Adrenal gland (tissue), 12 donors: ENCODE data around the gene CFAP97D2. TPM values are rescaled to one million over a fixed set of nuclear protein-coding genes. Genes with fewer than 3 reads are reported as not detected.

ENCODE experiments used
- DNase-seq, 7 donors: peaks; one replicate each; pipeline ENCODE4 v3.0.0-alpha.2; 2019 to 2020
- H3K27ac ChIP-seq, 5 donors: fragments of 200-600 bp; sonication (generic) in 4 of 5; 1 replicate in 3 of 5; 2 replicates in 2 of 5; pipeline versions ENCODE4 v1.5.1 to v1.8.0; 2016 to 2020; ENCODE audit warnings: mild to moderate bottlenecking in 1 of 5
- H3K27me3 ChIP-seq: fragments of 200-600 bp; 2 replicates; pipeline ENCODE4 v1.8.0; 2021
- H3K36me3 ChIP-seq, 2 donors: fragments of 200-600 bp; replicated peaks in 1 of 2; 1 replicate in 1 of 2; 2 replicates in 1 of 2; pipeline versions ENCODE4 v1.5.1 to v1.8.0; 2018 to 2022
- H3K4me1 ChIP-seq, 2 donors: fragments of 200-600 bp; replicated peaks in 1 of 2; 1 replicate in 1 of 2; 2 replicates in 1 of 2; pipeline versions ENCODE4 v1.5.1 to v1.8.0; 2018 to 2021
- H3K4me3 ChIP-seq, 4 donors: fragments of 200-600 bp; sonication (generic) in 3 of 4; one replicate each; pipeline ENCODE4 v1.5.1; 2016 to 2018
- H3K9me3 ChIP-seq, 3 donors: fragments of 200-600 bp; sonication (generic) in 1 of 3; replicated peaks in 1 of 3; 1 replicate in 2 of 3; 2 replicates in 1 of 3; pipeline versions ENCODE4 v1.5.1 to v1.8.0; 2016 to 2021
- POLR2A ChIP-seq, 2 donors: fragments of 450-650 bp; IDR thresholded peaks; one replicate each; pipeline ENCODE4 v1.6.1; 2017; ENCODE audit warnings: antibody characterized with exemption in 2 of 2, mild to moderate bottlenecking in 2 of 2, moderate library complexity in 1 of 2
- WGBS, 4 donors: extraction: QIAGEN DNeasy Blood & Tissue Kit in 2 of 4; methylation state at CpG; one replicate each; pipeline versions ENCODE4 v1.1.5 to v1.1.7; 2013 to 2017; 5-methylcytosine and 5-hydroxymethylcytosine counted together
- intact Hi-C, 2 donors: fragments of 100-400 bp; cut with DNase I; formaldehyde crosslinking; loops; one replicate each; pipeline versions ENCODE4 v1.14.1 to v1.15.0; 2022 to 2023
- polyA plus RNA-seq, 3 donors: library from polyadenylated mRNA; stranded (reverse); fragments of 200-250 nt in 2 of 3; fragments of 350-450 nt in 1 of 3; fragmentation: Illumina TruSeq in 1 of 3; extraction: RNeasy Lipid Tissue Mini Kit (QIAGEN cat#74804) in 1 of 3; gene quantifications; one replicate each; pipeline ENCODE4 v1.2.3, GENCODE V29; 2013 to 2014
- total RNA-seq, 9 donors: library from RNA; depleted of rRNA in 4 of 9; stranded (reverse); fragments of >200 nt in 4 of 9; fragments of 120-200 nt in 1 of 9; fragmentation: NEBNext Ultra II Directional in 1 of 9; extraction: Animal tissue kit (Norgen Biotek cat#: 25700) in 1 of 9; gene quantifications; one replicate each; pipeline versions ENCODE4 v1.1.0 to v1.2.4, GENCODE V29; 2013 to 2023
- TF ChIP-seq, protein P1 (sequence below), 6 experiments: fragments of 450-650 bp in 4 of 6; fragments of 200-600 bp in 2 of 6; sonication (generic) in 1 of 6; IDR thresholded peaks; 1 replicate in 5 of 6; 2 replicates in 1 of 6; pipeline versions ENCODE4 v1.5.1 to v1.8.0; 2016 to 2021; ENCODE audit warnings: antibody characterized with exemption in 6 of 6, mild to moderate bottlenecking in 2 of 6, moderate library complexity in 1 of 6
- donor health status: healthy with polysubstance abuse.
- donor health status: Bipolar disorder and iron deficiency.
- donor health status: DM: yes; HTN: yes; CAD: no.
- donor health status: DM: no; HTN: no; CAD: no.
- donor health status: DM: no; HTN: no; CAD: no.
- donor health status: DM: yes; HTN: yes; CAD: no.

The CFAP97D2 gene
- total and polyA plus RNA-seq, 12 donors, result not detected

DNA sequence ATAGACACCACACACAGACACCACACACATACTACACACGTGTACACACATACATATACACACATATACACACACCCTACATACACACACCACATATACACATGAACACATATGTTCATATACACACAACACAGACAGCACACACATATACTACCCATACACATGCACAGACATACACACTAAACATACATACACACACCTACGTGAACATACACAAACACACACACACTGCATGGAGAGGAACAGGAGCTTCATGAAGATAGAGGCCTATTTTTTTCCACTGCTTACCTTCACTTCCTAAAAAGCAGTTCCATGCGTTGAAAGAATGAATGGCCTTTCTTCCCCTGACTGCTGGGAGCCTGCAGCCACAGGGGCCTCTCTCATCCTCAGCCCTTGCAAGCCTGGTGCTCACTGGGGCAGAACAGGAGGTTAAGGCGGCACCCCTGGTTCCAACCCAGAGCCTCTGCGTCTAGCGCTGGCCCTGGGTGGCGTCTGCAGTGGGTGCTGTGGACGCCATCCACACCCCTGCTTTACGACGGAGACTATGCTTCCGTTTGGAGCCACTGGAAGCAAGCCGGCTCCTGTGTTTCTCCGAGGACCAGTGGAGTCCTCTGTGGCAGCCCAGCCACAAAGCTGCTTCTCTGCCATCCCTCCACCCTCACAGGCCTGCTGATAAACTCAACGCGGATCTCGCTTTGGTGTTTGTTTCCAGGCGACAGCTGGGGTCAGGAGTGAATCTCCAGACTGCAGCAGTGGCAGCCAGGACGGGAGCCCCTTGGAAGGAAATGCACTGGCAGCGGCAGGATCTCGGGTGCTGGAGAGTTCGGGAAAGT is 44.7 kb upstream of the CFAP97D2 start:
- Histone ChIP-seq H3K4me3 (no peak overlapping the region), H3K4me1 (peaks cover 15 to 22% of the 10 kb centered on the region in 2 donors), H3K27ac (no peak overlapping the region), H3K9me3 (no peaks in the 10 kb centered on the region), H3K36me3 (no peaks in the 10 kb centered on the region), H3K27me3 (no peaks in the 10 kb centered on the region)
- DNase-seq, result no peak
- 55 to 63% (median 58%) methylated on average over 11 to 21 of the region's 21 CpGs for WGBS, 4 donors
- no peak for TF ChIP-seq POLR2A (IDR thresholded peaks at IDR 0.05)
- TF ChIP-seq, protein P1, sequence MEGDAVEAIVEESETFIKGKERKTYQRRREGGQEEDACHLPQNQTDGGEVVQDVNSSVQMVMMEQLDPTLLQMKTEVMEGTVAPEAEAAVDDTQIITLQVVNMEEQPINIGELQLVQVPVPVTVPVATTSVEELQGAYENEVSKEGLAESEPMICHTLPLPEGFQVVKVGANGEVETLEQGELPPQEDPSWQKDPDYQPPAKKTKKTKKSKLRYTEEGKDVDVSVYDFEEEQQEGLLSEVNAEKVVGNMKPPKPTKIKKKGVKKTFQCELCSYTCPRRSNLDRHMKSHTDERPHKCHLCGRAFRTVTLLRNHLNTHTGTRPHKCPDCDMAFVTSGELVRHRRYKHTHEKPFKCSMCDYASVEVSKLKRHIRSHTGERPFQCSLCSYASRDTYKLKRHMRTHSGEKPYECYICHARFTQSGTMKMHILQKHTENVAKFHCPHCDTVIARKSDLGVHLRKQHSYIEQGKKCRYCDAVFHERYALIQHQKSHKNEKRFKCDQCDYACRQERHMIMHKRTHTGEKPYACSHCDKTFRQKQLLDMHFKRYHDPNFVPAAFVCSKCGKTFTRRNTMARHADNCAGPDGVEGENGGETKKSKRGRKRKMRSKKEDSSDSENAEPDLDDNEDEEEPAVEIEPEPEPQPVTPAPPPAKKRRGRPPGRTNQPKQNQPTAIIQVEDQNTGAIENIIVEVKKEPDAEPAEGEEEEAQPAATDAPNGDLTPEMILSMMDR (IDR thresholded peaks at IDR 0.05), result no peak
- intact Hi-C loops, result no loop called here

DNA sequence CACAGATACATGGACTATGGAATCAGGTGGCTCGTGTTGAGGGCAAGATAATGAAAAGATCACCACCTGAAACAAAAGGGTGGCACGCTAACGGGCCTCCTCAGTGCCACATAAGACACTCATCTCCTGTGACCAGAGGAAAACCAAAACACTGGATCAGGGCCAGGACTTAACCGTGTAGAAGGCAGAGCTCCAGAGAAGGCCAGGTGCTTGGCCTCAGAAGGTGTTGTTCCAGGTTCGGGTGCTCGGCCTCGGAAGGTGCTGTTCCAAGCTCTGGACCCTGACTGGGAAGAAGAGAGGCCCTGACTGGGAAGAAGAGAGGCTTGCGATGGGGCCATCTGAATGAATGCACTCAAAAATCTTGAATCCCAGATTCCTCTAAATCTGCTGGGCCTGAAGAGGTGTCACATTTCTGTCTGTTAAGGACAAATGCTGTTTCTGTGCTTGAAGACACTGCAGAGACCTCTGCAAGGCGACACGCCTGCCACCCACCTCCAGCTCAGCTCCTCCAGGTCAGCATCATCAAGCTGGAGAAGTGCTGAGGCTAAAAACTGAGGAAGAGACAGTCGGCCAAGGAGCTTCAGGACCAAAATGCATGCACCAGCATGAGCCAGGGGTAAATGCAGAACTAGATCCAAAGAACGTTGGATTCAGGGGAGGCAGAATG is 44.0 kb upstream of the CFAP97D2 start:
- TF ChIP-seq, protein P1 (IDR thresholded peaks at IDR 0.05), result no peak
- TF ChIP-seq POLR2A (IDR thresholded peaks at IDR 0.05), result no peak
- 55 to 62% (median 60%) methylated on average over 9 to 12 of the region's 12 CpGs for WGBS, 4 donors
- no peak overlapping the region for H3K27ac ChIP-seq
- H3K4me1 ChIP-seq, result peaks cover 14 to 15% of the 10 kb centered on the region in 2 donors
- intact Hi-C loops, result no loop called here
- DNase-seq, result no peak
- H3K36me3 ChIP-seq, result no peaks in the 10 kb centered on the region
- no peaks in the 10 kb centered on the region for H3K27me3 ChIP-seq
- H3K9me3 ChIP-seq, result no peaks in the 10 kb centered on the region
- H3K4me3 ChIP-seq, result no peak overlapping the region

DNA sequence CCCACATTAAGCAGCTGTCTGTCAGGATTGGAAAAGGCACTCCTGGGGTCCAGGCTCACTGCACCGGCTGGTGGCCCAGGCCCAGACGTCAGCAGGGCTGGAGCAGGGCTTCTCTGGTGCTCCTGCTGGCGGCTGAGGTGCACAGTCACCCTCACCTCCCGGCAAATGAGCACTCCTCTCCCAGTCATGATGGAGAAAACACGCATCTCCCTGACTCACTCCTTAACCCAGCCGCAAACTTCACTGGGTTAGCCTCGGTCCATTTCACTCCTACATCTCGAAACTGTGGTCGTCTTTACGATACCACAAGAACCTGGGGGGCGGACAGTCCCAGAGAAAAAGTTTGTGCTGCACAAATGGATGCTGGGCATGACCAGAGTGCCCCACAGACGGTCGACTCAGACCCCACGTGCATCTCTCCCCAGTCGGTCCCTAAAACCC is 43.3 kb upstream of the CFAP97D2 start:
- DNase-seq, result no peak
- WGBS, 4 donors, result 89 to 96% (median 93%) methylated on average over 12 to 15 of the region's 15 CpGs
- TF ChIP-seq, protein P1 (IDR thresholded peaks at IDR 0.05), result no peak
- TF ChIP-seq POLR2A (IDR thresholded peaks at IDR 0.05), result no peak

DNA sequence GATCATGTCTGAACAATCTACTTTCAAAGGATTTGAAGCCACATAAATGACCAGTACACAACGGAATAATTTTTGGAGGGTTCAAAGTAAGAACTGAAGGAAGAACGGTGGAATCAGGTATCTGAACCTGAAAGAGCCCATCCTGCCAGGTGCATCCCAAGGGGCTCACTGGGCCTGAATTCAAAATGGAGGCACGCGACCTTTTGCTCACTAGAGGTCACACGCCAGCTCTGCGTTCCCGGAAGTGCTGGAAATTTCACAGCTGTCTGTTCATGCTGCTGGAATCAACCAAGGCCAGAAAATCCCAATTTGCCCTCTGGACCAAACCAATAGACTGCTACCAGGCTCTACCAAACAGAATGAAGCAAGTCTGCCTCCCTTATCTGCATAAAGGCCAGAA is 42.5 kb upstream of the CFAP97D2 start:
- DNase-seq, result no peak

More for the DNA sequence above, 43.3 kb upstream of the CFAP97D2 start:
- Histone ChIP-seq H3K9me3 (no peaks in the 10 kb centered on the region), H3K4me1 (peaks cover 7 to 9% of the 10 kb centered on the region in 2 donors), H3K27ac (no peak overlapping the region), H3K27me3 (no peaks in the 10 kb centered on the region), H3K36me3 (no peaks in the 10 kb centered on the region), H3K4me3 (no peak overlapping the region)
- intact Hi-C loops, result no loop called here

More for the DNA sequence above, 42.5 kb upstream of the CFAP97D2 start:
- Histone ChIP-seq H3K27me3 (no peaks in the 10 kb centered on the region), H3K9me3 (no peaks in the 10 kb centered on the region), H3K36me3 (no peaks in the 10 kb centered on the region), H3K27ac (no peak overlapping the region), H3K4me3 (no peak overlapping the region), H3K4me1 (peaks cover 7% of the 10 kb centered on the region in 2 donors)
- TF ChIP-seq, protein P1 (IDR thresholded peaks at IDR 0.05), result no peak
- TF ChIP-seq POLR2A (IDR thresholded peaks at IDR 0.05), result no peak
- intact Hi-C loops, result no loop called here
- 84 to 94% (median 91%) methylated on average over 7 of the region's 7 CpGs for WGBS, 4 donors
